HEK293T (cell line): Measurements from ENCODE around the gene TFF1.

Source experiments
- ARNT ChIP-seq: fragments of 450-650 bp; IDR thresholded peaks from 2 replicates; pipeline ENCODE4 v1.6.1; 2017; ENCODE audit warnings: mild to moderate bottlenecking
- BHLHE40 ChIP-seq: fragments of 450-650 bp; IDR thresholded peaks from 2 replicates; pipeline ENCODE4 v1.6.1; 2016; ENCODE audit warnings: mild to moderate bottlenecking, moderate library complexity, borderline replicate concordance
- FOXA1 ChIP-seq: fragments of 450-650 bp; IDR thresholded peaks from 2 replicates; pipeline ENCODE4 v1.6.1; 2016; ENCODE audit warnings: mild to moderate bottlenecking
- FOXK2 ChIP-seq: fragments of 450-650 bp; IDR thresholded peaks from 2 replicates; pipeline ENCODE4 v1.6.1; 2016; ENCODE audit warnings: mild to moderate bottlenecking
- FOXM1 ChIP-seq: fragments of 450-650 bp; IDR thresholded peaks from 2 replicates; pipeline ENCODE4 v1.6.1; 2017; ENCODE audit warnings: mild to moderate bottlenecking, borderline replicate concordance
- HDGF ChIP-seq: fragments of 450-650 bp; IDR thresholded peaks from 2 replicates; pipeline ENCODE4 v1.6.1; 2017; ENCODE audit warnings: antibody characterized with exemption, borderline replicate concordance
- SP1 ChIP-seq: fragments of 450-650 bp; IDR thresholded peaks from 2 replicates; pipeline ENCODE4 v1.6.1; 2017
- SUZ12 ChIP-seq: fragments of 450-650 bp; IDR thresholded peaks from 2 replicates; pipeline ENCODE4 v1.6.1; 2016; ENCODE audit warnings: mild to moderate bottlenecking
- TARDBP ChIP-seq: fragments of 450-650 bp; IDR thresholded peaks from 2 replicates; pipeline ENCODE4 v1.6.1; 2016
- ZNF384 ChIP-seq: fragments of 450-650 bp; IDR thresholded peaks from 2 replicates; pipeline ENCODE4 v1.6.1; 2016
- TF ChIP-seq, protein P1 (sequence below): fragments of 450-650 bp; IDR thresholded peaks from 2 replicates; pipeline ENCODE4 v1.6.1; 2016

DNA sequence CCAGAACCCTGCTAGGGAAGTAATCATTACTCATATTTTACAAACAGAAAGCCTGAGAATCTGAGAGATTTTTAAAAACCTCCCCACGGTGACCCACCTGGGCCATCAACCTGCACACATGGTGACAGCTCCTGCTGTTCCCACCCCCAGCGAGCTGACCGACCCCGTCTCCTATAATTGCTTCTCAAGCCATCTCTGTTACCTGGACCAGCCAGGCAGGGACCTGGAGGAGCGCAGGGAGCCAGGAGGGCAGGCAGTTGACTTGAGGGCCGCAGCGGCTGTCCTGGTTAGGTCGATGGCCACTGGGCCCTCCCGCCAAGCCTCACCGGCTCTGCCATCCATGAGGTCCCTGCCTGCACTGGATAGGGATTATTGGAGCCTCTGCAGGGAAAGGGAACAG lies 23.2 kb downstream of the TFF1 start:
- no peak for TF ChIP-seq HDGF
- no peak for TF ChIP-seq TARDBP
- TF ChIP-seq SUZ12 = no peak
- TF ChIP-seq, protein P1, sequence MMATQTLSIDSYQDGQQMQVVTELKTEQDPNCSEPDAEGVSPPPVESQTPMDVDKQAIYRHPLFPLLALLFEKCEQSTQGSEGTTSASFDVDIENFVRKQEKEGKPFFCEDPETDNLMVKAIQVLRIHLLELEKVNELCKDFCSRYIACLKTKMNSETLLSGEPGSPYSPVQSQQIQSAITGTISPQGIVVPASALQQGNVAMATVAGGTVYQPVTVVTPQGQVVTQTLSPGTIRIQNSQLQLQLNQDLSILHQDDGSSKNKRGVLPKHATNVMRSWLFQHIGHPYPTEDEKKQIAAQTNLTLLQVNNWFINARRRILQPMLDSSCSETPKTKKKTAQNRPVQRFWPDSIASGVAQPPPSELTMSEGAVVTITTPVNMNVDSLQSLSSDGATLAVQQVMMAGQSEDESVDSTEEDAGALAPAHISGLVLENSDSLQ = no peak
- no peak for TF ChIP-seq FOXK2
- TF ChIP-seq FOXA1 = no peak
- TF ChIP-seq ARNT = no peak
- no peak for TF ChIP-seq BHLHE40
- TF ChIP-seq ZNF384 = no peak
- TF ChIP-seq FOXM1 = no peak
- no peak for TF ChIP-seq SP1
